Immature natural killer cell (primary cell): Measurements from ENCODE around the gene BRF1. TPM values are rescaled to one million over a fixed set of nuclear protein-coding genes. Genes with fewer than 3 reads are reported as not detected.

Source experiments
- DNase-seq, 3 donors: peaks; one replicate each; pipeline ENCODE4 v3.0.0; 2022; ENCODE audit warnings: mixed read lengths in 1 of 3
- H3K27ac Mint-ChIP-seq, 6 donors: one replicate each; pipeline ENCODE4 v1.8.0; 2020; ENCODE audit warnings: mixed read lengths in 6 of 6, mild to moderate bottlenecking in 5 of 6, inconsistent platforms in 4 of 6, moderate library complexity in 3 of 6
- H3K27me3 Mint-ChIP-seq, 3 donors: one replicate each; pipeline ENCODE4 v1.8.0; 2020 to 2021; ENCODE audit warnings: low read depth in 3 of 3, mild to moderate bottlenecking in 3 of 3, mixed read lengths in 3 of 3, moderate library complexity in 3 of 3, inconsistent platforms in 1 of 3
- H3K36me3 Mint-ChIP-seq, 3 donors: one replicate each; pipeline ENCODE4 v1.8.0; 2020; ENCODE audit warnings: mixed read lengths in 3 of 3, inconsistent platforms in 2 of 3, mild to moderate bottlenecking in 2 of 3
- H3K4me1 Mint-ChIP-seq, 2 donors: one replicate each; pipeline ENCODE4 v1.8.0; 2020; ENCODE audit warnings: inconsistent platforms in 2 of 2, mild to moderate bottlenecking in 2 of 2, mixed read lengths in 2 of 2, moderate library complexity in 1 of 2
- H3K4me3 Mint-ChIP-seq, 5 donors: one replicate each; pipeline ENCODE4 v1.8.0; 2020; ENCODE audit warnings: mild to moderate bottlenecking in 5 of 5, mixed read lengths in 5 of 5, inconsistent platforms in 3 of 5, moderate library complexity in 3 of 5
- H3K9me3 Mint-ChIP-seq, 6 donors: one replicate each; pipeline ENCODE4 v1.8.0; 2020; ENCODE audit warnings: mild to moderate bottlenecking in 6 of 6, mixed read lengths in 6 of 6, inconsistent platforms in 4 of 6, moderate library complexity in 3 of 6
- polyA plus RNA-seq, 3 donors: library from polyadenylated mRNA; unstranded; fragments of 300-500 nt; fragmentation: Illumina TruSeq; gene quantifications; one replicate each; pipeline ENCODE4 v1.2.3, GENCODE V29; 2021

Gene BRF1
- polyA plus RNA-seq, 3 donors from 2014 or later = 2.9 to 11.0 (median 8.0) TPM

DNA sequence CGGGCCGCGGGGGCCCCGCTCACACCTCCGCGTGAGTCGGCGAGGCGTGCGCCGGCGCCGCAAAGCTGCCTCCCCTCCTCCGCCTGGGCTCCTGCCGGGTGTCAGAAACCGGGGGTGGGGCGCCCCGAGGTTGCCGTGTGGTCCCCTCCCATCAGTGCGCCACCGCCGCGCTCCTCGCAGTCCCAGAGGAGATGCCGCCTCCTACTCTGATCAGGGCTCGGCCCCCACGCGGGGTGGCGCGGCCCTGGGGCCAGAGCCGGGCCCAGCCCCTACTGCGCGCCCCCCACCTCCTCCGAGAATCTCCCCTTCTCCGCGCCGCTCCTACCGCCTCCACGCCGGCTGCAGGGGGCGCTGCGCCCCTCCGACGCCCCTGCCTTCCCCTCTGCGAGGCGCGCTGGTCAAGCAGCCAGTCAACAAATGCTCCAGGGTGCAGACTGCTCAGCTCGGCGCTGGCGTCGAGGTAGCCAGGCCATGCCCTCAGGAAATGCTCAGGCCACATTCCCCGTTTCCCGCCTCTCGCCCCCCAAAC, 131.8 kb downstream of the BRF1 start:
- peaks cover 0 to 12% of the 10 kb centered on the region in 2 donors for H3K4me1 Mint-ChIP-seq
- H3K27me3 Mint-ChIP-seq = peaks cover 6 to 9% (median 7%) of the 10 kb centered on the region in 3 donors

GRCh38 chr14:105168496-105168978, 132.3 kb downstream of the BRF1 start, which contains the start of gene JAG2:
TSS of gene JAG2 (minus strand) at chr14:105168776. CDS start at chr14:105168420, 356 bp downstream.
- peaks cover 6 to 9% (median 7%) of the 10 kb centered on the region in 3 donors for H3K27me3 Mint-ChIP-seq
- H3K4me1 Mint-ChIP-seq = peaks cover 0 to 12% of the 10 kb centered on the region in 2 donors
- peak within 1 kb of the TSS; percentile 70 to 84 (median 77) for H3K4me3 Mint-ChIP-seq
- H3K9me3 Mint-ChIP-seq = no peaks in the 10 kb centered on the region
- DNase-seq = peak; percentile 43 to 52 (median 51)
- H3K27ac Mint-ChIP-seq = peak within 1 kb of the TSS in 2 of 6 donors; percentile 71 to 80
- no peaks in the 10 kb centered on the region for H3K36me3 Mint-ChIP-seq

More for the DNA sequence above, 131.8 kb downstream of the BRF1 start:
- Mint-ChIP-seq H3K27ac (peak overlapping the region in 2 of 6 donors; percentile 34 to 71), H3K4me3 (peak overlapping the region; percentile 53 to 84 (median 60)), H3K9me3 (no peaks in the 10 kb centered on the region), H3K36me3 (no peaks in the 10 kb centered on the region)
- DNase-seq = peak; percentile 53 to 57 (median 54)

GRCh38 chr14:105168093-105168420, 132.7 kb downstream of the BRF1 start:
- Mint-ChIP-seq H3K27ac (no peak overlapping the region), H3K36me3 (no peaks in the 10 kb centered on the region), H3K27me3 (peaks cover 6 to 9% (median 7%) of the 10 kb centered on the region in 3 donors), H3K4me1 (peaks cover 0 to 10% of the 10 kb centered on the region in 2 donors), H3K9me3 (no peaks in the 10 kb centered on the region), H3K4me3 (peak overlapping the region; percentile 21 to 63 (median 46))
- DNase-seq = no peak

DNA sequence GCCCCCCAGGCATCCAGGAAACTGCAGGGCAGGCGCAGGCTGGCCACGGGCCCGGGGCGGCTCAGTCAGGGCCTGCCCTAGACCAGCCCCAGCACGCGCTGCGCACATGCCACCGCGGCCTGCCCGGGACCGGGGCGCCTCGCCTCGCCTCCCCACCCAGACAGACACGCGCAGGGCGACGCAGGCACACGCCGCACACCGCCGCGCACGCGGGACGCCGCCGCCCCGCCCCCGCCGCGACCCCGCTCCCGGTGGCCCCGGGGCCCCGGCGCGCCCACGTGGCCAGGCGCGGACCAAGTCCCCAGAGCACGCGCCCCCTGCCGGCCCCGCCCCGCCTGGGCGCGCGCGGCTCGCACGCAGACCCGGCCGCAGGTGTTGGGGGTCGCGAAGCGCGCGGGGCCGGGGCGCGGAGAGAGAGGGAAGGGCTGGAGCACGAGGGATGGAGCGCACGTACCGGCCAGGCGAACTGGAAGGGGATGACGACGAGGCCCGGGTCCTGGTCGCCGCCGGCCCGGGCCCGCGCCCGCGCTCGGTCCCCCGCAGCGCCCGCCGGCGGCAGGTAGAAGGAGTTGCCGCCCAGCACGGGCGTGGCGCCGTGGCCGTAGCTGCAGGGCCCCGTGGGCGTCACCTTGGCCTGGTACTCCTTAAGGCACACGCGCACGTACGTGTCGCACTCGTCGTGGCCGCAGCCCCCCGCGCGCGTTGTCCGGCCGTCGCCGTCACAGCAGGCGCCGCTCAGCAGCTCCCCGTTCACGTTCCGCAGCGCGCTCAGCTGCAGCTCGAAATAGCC, 133.3 kb downstream of the BRF1 start:
- Mint-ChIP-seq H3K4me3 (peak overlapping the region; percentile 21 to 63 (median 51)), H3K36me3 (no peaks in the 10 kb centered on the region), H3K27ac (no peak overlapping the region), H3K4me1 (peaks cover 0 to 10% of the 10 kb centered on the region in 2 donors), H3K27me3 (peaks cover 6 to 9% (median 7%) of the 10 kb centered on the region in 3 donors), H3K9me3 (no peaks in the 10 kb centered on the region)
- DNase-seq = no peak

DNA sequence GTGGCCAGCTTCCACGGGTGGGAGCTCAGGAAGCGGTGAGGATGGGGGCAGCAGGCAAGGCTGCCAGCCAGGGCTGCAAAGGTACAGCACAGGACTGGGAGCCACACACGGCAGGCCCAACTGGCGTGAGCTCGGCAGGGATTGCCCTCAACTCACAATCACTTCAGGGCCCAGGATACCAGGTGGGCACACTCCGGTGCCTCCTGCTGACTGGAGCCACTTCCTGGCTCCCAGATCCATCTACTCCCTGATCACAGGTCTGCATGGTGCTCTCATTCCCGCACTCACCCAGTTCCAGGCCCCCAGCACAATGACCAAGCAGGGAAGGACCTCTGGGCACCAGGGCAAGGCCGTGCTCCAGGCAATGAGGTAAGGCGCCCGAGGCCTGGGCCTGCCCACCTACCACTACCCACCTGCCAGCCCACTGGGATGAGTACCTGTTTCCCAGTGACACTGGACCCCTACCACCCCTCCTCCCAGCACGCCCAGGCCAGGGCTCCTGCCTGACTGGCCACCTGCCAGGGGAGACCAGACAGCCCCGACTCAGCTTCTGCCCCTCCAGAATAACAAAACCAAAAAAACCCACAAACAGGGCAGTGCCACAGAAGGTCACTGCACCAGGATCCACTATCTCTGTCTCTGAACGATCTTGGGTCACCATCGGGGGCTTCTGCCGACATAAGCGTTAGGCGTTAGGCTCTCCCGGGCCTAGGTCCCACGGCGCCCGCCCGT, 134.1 kb downstream of the BRF1 start:
- peaks cover 3 to 9% (median 8%) of the 10 kb centered on the region in 3 donors for H3K27me3 Mint-ChIP-seq
- H3K27ac Mint-ChIP-seq = peak overlapping the region in 1 of 6 donors; percentile 24
- peak overlapping the region; percentile 26 to 67 (median 51) for H3K4me3 Mint-ChIP-seq
- no peaks in the 10 kb centered on the region for H3K9me3 Mint-ChIP-seq
- H3K4me1 Mint-ChIP-seq = peaks cover 0 to 7% of the 10 kb centered on the region in 2 donors
- no peak for DNase-seq
- no peaks in the 10 kb centered on the region for H3K36me3 Mint-ChIP-seq

DNA sequence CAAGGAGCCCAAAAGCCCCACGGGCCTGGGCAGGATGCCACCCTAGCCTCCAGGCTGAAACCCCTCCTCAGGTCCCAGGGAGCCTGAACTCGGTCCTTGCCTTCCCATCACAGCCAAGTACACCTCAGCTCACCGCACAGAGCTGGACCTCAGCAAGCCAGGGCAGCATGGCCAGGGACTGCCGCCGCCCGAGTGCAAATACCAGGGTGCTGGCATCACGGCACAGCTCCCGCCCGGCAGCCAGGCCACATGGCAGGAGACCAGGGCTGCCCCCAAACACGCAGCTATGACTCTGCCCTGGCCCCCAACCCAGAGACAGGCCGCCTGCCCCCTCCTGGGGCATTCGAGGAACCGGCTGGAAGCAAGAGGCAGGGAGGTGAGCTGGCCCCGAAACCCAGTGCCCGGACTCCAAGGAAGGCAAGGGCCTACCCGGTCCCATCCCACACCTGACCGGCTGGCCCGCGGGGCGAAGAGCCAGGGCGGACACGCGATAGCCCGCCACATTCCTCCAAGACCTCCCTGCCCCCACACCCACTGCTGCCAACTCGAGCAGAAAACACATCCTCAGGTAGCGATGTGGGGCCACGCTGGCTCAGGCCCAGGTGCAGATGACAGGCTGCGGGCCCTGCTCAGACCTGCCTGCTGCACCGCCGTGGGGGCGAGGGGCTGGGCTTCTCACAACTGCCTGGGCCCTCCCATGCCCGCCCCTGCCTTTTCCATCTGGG, 134.9 kb downstream of the BRF1 start:
- Mint-ChIP-seq H3K27ac (no peak overlapping the region), H3K4me3 (peak overlapping the region in 2 of 5 donors; percentile 7 to 51), H3K36me3 (no peaks in the 10 kb centered on the region), H3K4me1 (peaks cover 0 to 8% of the 10 kb centered on the region in 2 donors), H3K9me3 (no peaks in the 10 kb centered on the region), H3K27me3 (peaks cover 2 to 9% (median 8%) of the 10 kb centered on the region in 3 donors)
- no peak for DNase-seq

DNA sequence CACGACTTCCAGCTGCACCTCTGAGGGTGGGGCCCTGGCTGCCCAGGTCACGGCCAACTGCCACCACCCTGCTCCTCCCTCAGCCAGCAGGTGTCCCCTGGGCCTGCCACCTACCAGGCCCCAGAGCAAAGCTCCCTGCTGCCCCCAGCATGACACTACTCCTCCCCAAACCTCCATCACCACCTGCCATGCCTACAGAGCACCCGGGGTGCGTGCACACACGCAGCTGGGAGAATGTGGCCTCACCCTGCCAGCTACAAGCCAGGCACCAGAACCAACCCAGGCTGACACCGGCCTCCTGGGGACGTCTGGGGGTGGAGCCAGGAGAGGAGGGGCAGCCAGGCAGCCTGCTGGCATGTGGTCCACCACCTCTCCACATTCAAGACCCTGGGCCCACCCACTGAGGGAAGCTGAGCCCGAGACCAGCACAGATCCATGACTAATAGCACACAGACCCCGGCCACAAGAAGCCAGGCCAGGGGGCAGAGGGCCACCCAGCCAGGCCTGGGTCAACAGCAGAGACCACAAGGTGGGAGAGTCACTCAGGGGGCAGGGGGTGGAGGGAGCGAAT, 135.6 kb downstream of the BRF1 start:
- Mint-ChIP-seq H3K4me3 (no peak overlapping the region), H3K4me1 (peaks cover 0 to 8% of the 10 kb centered on the region in 2 donors), H3K36me3 (no peaks in the 10 kb centered on the region), H3K9me3 (no peaks in the 10 kb centered on the region), H3K27ac (no peak overlapping the region), H3K27me3 (peaks cover 2 to 10% (median 7%) of the 10 kb centered on the region in 3 donors)
- no peak for DNase-seq

DNA sequence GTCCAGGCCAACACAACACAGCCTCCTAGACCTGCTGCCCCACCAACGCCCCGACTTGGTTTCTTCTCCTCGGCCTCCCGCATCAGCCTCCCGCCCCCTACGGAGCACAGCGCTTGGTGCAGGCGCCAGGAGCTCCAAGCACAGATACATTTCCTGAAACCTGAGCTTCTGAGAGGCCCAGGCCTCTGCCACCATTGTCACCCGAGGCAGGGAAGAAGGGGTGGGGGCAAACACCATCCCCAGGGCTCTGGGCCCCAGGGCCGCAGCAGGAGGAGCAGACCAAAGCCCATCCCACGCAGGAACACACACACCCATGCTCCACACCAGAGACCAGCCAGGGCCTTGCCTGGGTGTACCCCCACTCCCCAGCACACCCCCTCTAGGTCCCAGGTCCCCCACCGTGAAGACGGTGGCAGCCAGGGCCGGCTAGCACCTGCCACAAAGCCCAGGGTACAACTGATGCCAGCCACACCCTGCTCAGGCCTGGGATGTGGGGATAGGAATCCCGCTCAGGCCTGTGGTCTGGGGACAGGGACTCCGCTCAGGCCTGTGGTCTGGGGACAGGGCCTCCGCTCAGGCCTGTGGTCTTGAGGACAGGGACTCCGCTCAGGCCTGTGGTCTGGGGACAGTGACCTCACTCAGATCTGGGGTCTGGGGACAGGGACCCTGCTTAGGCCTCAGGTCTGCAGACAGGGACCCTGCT, 137.6 kb downstream of the BRF1 start:
- H3K9me3 Mint-ChIP-seq = no peaks in the 10 kb centered on the region
- no peak overlapping the region for H3K27ac Mint-ChIP-seq
- H3K27me3 Mint-ChIP-seq = peaks cover 2 to 6% (median 4%) of the 10 kb centered on the region in 3 donors
- H3K36me3 Mint-ChIP-seq = no peaks in the 10 kb centered on the region
- H3K4me3 Mint-ChIP-seq = no peak overlapping the region
- DNase-seq = no peak
- peaks cover 0 to 2% of the 10 kb centered on the region in 2 donors for H3K4me1 Mint-ChIP-seq

GRCh38 chr14:105162669-105162979, 138.2 kb downstream of the BRF1 start:
- H3K27ac Mint-ChIP-seq = no peak overlapping the region
- H3K9me3 Mint-ChIP-seq = no peaks in the 10 kb centered on the region
- H3K36me3 Mint-ChIP-seq = no peaks in the 10 kb centered on the region
- peaks cover 0 to 2% of the 10 kb centered on the region in 2 donors for H3K4me1 Mint-ChIP-seq
- DNase-seq = no peak
- no peak overlapping the region for H3K4me3 Mint-ChIP-seq
- H3K27me3 Mint-ChIP-seq = peaks cover 2 to 6% (median 4%) of the 10 kb centered on the region in 3 donors

- H3K36me3 Mint-ChIP-seq = no peaks in the 10 kb centered on the region
- H3K27ac Mint-ChIP-seq = no peak overlapping the region
- H3K4me3 Mint-ChIP-seq = no peak overlapping the region
- no peak for DNase-seq
- H3K4me1 Mint-ChIP-seq = peaks cover 0 to 2% of the 10 kb centered on the region in 2 donors
- H3K27me3 Mint-ChIP-seq = peaks cover 2 to 6% (median 4%) of the 10 kb centered on the region in 3 donors
- H3K9me3 Mint-ChIP-seq = no peaks in the 10 kb centered on the region
These were observed 138.7 kb downstream of the BRF1 start for GRCh38 chr14:105161964-105162668.

DNA sequence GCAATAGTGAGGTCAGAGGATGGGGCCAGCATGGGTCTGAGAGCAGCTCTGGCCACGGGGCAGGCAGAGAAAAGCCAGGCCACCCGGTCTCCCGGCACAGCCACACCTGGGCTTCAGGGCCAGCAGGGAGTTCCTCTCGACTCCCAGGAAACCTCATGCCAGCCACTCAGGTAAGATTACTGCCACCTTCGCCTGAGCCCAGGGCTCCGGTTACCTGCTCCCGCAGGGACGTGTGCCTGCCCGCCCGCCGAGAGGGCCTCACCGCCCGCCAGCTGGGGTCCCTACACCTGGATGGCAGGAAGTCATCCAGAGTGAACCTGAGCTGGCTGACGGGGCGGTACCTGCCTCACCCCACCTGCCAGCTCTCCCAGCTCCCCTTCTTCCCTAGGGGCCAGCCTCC, 139.5 kb downstream of the BRF1 start:
- peaks cover 0 to 2% of the 10 kb centered on the region in 2 donors for H3K4me1 Mint-ChIP-seq
- H3K36me3 Mint-ChIP-seq = no peaks in the 10 kb centered on the region
- no peak overlapping the region for H3K27ac Mint-ChIP-seq
- no peak overlapping the region for H3K4me3 Mint-ChIP-seq
- DNase-seq = no peak
- H3K9me3 Mint-ChIP-seq = no peaks in the 10 kb centered on the region
- H3K27me3 Mint-ChIP-seq = peaks cover 0 to 4% (median under 1%) of the 10 kb centered on the region in 3 donors

DNA sequence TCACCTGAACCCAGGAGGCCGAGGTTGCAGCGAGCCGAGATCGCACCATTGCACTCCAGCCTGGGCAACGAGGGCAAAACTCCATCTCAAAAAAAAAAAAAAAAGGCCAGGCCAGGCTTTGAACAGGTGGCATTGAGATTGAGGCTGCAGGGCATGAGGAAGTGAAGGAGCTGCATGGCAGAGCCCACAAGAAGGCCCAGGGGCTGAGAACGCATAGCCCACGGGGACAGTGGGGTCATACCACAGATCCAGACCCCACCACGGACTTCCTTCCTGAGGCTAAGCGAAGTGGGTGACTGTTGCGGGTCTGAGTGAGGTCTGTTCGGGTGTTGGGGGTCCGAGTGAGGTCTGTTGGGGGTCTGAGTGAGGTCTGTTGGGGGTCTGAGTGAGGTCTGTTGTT, 140.0 kb downstream of the BRF1 start:
- Mint-ChIP-seq H3K4me1 (peaks cover 0 to 2% of the 10 kb centered on the region in 2 donors), H3K4me3 (no peak overlapping the region), H3K27ac (no peak overlapping the region), H3K9me3 (no peaks in the 10 kb centered on the region), H3K36me3 (no peaks in the 10 kb centered on the region), H3K27me3 (peaks cover 0 to 4% (median 2%) of the 10 kb centered on the region in 3 donors)
- DNase-seq = no peak
